Cardiac fibroblast (primary cell): ENCODE measurements around the gene TM9SF1.

ENCODE experiments used
- DNase-seq, 2 donors: peaks; one replicate each; pipeline versions ENCODE4 v3.0.0 to v3.0.0-alpha.2; 2010; ENCODE audit warnings: low read depth in 2 of 2
- H3K4me3 ChIP-seq, 2 donors: replicated peaks in 1 of 2; 1 replicate in 1 of 2; 2 replicates in 1 of 2; pipeline ENCODE4 v1.5.1; 2011; ENCODE audit warnings: low read depth in 2 of 2, low read length in 2 of 2, mild to moderate bottlenecking in 2 of 2, moderate library complexity in 1 of 2
- TF ChIP-seq, protein P1 (sequence below): IDR thresholded peaks from one replicate; pipeline ENCODE4 v1.5.1; 2011; ENCODE audit warnings: low read depth, mild to moderate bottlenecking, low read length, inconsistent platforms

Gene TM9SF1

GRCh38 chr14:24195186-24196070, at the start of gene TM9SF1:
TM9SF1 (minus strand) TSS chr14:24195441; CDS start chr14:24195019, 422 bp downstream.
- TF ChIP-seq, protein P1, sequence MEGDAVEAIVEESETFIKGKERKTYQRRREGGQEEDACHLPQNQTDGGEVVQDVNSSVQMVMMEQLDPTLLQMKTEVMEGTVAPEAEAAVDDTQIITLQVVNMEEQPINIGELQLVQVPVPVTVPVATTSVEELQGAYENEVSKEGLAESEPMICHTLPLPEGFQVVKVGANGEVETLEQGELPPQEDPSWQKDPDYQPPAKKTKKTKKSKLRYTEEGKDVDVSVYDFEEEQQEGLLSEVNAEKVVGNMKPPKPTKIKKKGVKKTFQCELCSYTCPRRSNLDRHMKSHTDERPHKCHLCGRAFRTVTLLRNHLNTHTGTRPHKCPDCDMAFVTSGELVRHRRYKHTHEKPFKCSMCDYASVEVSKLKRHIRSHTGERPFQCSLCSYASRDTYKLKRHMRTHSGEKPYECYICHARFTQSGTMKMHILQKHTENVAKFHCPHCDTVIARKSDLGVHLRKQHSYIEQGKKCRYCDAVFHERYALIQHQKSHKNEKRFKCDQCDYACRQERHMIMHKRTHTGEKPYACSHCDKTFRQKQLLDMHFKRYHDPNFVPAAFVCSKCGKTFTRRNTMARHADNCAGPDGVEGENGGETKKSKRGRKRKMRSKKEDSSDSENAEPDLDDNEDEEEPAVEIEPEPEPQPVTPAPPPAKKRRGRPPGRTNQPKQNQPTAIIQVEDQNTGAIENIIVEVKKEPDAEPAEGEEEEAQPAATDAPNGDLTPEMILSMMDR: no peak
- peak within 1 kb of the TSS; percentile 84 to 93 for H3K4me3 ChIP-seq
- peak; percentile 89 to 92 for DNase-seq

DNA sequence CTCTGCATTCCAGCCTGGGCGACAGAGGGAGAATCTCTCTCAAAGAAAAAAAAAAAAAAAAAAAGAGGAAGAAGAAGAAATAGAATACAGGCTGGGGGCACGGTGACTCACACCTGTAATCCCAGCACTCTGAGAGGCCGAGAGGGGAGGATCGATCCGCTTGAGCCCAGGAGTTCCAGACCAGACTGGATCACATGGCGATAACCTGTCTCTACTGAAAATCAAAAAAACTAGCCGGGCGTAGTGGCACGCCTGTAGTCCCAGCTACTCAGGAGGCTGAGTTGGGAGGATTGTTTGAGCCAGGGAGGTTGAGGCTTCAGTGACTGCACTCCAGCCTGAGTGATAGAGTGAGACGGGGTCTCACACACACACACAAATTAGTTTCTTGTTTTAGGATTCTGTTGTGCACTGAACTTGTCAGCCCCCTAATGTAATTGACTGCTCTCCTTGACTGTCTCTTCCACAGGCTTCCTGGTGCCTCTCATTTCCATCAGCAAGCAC, 48.1 kb upstream of the TM9SF1 start:
- TF ChIP-seq, protein P1: no peak
- no peak for DNase-seq

GRCh38 chr14:24241829-24242443, 46.7 kb upstream of the TM9SF1 start:
- H3K4me3 ChIP-seq: peak overlapping the region; percentile 88 to 89
- peak; percentile 93 to 94 for DNase-seq
- TF ChIP-seq, protein P1: peak; percentile 40

More for the DNA sequence above, 48.1 kb upstream of the TM9SF1 start:
- peak overlapping the region; percentile 88 to 89 for H3K4me3 ChIP-seq

GRCh38 chr14:24240110-24240918, 45.1 kb upstream of the TM9SF1 start:
- no peak for DNase-seq
- H3K4me3 ChIP-seq: no peak overlapping the region
- TF ChIP-seq, protein P1: no peak

GRCh38 chr14:24238527-24239037, 43.3 kb upstream of the TM9SF1 start:
- H3K4me3 ChIP-seq: no peak overlapping the region
- TF ChIP-seq, protein P1: no peak
- no peak for DNase-seq

DNA sequence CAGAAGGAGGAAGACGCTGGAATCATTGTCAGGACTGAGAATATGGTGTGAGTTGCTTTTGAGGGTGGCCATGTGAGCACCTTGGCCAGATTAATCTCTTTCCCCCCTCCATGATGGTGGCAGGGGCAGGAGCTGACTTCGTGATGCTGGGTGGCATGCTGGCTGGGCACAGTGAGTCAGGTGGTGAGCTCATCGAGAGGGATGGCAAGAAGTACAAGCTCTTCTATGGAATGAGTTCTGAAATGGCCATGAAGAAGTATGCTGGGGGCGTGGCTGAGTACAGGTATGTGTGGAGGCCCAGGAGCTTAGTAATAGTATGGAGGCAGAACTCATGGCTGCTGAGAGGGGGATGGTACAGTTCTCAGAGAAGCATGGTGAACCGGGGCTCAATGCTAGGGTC, 42.9 kb upstream of the TM9SF1 start:
- DNase-seq: no peak
- TF ChIP-seq, protein P1: no peak
- no peak overlapping the region for H3K4me3 ChIP-seq
